Glomerular visceral epithelial cell (primary cell): ENCODE data around the gene PLPP2.
A peak's percentile ranks its signal among the peaks of the same experiment; 100 is the strongest.

Experiments used
- DNase-seq: peaks from one replicate; pipeline ENCODE4 v3.0.0-alpha.2; 2016; ENCODE audit errors: extremely low spot score

The PLPP2 gene

GRCh38 chr19:315811-316210 lies 24.6 kb upstream of the PLPP2 start:
- DNase-seq: no peak

DNA sequence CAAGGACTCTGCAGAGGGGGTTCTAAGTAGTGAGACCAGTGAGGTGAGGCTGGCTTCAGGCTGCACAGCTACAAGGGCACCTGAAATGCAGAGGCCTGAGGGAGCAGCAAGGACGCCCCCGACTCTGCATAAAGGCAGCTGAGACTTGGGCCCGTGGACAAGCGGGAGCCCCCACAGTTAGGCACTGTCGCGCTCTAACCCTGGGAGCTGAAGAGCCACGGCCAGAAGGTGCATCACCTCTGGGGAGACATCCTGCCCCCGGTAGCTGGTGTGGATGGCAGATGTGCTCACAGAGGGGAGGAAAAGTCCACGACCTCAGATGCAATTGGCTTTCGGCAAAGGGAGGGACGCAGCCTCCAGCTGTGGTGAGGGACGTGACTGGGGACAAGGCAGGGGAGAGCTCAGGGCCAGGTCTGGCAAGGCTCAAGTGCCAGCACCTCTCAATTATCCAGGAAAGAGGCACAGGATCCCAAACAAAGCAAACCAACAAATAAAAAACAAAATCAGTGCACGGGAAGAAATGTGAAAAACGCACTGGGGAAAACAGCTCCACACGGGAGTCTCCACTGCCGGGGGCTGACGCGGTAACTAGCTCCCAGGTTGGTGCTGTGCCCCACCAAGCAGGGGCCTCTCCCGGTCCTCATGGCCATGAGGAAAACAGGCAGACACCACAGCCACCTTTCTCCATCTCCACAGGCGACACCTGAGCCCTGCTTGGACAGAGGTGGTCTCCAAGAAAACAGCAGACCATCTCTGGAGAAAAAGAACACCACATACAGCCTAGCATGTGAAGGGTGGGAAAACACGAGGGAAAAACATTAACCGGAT lies 23.0 kb upstream of the PLPP2 start:
- no peak for DNase-seq

DNA sequence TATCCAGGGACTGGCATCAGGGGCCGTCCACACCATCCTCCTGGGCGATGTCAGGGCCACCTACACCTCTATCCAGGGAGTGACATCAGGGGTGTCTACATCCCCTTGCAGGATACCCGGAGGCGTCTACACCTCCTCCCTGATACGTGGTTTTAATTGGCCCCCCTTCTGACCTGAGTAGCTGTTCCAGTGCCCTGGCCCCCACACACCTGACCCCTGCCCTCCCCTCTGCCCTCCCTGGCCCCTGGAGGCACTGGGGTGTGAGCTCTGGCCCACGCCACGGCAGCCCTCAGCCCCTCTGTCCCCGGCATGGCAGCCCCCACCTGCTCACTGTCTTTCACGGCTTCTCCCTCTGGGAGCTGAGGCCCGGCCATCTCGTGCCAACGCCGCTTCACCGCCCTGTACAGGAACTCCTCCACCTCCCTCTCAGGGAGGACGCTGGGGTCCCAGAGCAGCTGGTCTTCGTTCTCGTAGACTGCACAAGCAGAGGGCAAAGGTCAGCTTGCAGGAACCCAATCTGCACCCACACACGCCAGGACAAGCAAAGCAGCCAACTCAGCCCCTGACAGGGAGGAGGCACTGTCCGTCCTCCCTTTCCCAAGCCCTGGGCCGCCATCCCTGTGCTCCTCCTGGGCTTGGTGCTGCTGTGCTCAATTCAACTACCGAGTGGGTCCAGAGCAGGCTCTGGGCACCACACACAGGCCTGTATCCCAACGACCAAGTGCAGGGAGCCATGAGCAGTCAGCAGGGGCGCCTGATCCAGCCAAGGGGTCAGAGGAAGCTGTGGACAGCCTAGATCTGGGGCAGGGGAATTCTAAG lies 22.2 kb upstream of the PLPP2 start:
- no peak for DNase-seq

GRCh38 chr19:311813-312261 lies 20.6 kb upstream of the PLPP2 start:
- DNase-seq: no peak

DNA sequence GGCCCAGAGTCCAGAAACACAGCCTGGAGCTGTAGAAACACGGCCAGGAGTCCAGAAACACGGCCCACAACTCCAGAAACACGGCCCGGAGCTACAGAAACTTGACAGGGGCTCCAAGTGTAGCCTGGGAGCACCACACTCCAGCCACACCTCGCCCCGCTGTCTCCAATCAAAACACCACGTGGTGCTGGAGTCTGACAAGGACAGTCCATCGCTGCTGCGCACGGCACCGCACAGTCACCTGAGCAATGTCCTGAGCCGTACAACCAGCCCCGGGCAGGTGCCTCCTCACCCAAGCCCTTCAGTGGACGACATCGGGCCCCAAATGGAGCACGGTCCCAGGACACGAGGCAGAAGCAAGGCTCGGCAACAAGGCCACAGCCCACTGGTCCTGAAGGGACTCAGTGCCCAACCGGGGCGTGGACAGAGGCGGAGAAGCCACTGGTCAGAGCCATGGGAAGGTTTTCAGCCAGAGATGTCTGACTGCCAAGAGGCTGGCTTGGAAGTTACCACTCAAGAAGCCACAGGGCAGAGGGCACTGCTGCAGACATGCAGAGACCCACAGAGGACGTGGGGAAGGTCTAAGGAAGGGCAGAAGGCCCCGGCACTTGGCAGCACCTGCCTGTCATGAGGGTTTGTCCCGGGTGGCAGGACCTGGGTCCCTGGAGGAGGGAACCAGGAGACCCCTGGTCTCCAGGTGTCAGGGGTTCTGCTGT lies 19.7 kb upstream of the PLPP2 start:
- DNase-seq: no peak

DNA sequence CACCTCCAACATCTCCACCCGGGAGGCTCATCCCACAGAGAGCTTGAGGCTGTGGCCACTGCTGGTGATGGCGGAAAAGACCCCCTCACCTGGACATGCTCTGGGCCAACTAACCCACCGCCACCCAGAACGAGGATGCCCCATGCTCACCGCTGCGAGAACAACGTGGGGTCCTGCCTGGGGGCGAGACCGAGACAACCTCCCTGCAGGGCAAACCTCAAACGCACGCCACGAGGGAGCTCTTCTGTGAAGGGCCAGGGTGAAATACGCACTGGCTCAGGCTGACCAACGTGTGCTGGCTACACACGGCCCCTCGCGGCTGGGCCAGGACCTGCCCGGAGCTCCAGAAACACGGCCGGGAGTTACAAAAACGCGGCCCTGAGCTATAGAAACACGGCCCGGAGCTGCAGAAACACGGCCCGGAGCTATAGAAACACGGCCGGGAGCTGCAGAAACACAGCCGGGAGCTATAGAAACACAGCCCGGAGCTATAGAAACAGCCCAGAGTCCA lies 19.0 kb upstream of the PLPP2 start:
- DNase-seq: no peak

DNA sequence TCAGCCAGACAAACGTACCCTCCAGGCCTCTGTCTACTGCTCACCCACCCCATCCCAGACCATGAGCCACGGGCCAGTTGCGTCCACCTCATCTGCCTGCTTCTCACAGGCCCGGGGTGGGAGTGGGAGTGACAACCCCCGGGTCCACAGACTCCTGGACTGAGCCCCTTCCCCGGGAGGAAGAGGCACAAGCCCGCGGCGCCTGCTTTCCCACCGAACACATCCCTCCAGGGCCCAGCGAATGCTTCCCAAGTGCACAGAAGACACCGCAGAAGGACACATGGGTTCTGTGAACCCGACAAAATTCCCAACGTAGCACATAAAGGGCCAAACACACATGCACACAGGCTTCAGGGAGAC lies 18.0 kb upstream of the PLPP2 start:
- no peak for DNase-seq

DNA sequence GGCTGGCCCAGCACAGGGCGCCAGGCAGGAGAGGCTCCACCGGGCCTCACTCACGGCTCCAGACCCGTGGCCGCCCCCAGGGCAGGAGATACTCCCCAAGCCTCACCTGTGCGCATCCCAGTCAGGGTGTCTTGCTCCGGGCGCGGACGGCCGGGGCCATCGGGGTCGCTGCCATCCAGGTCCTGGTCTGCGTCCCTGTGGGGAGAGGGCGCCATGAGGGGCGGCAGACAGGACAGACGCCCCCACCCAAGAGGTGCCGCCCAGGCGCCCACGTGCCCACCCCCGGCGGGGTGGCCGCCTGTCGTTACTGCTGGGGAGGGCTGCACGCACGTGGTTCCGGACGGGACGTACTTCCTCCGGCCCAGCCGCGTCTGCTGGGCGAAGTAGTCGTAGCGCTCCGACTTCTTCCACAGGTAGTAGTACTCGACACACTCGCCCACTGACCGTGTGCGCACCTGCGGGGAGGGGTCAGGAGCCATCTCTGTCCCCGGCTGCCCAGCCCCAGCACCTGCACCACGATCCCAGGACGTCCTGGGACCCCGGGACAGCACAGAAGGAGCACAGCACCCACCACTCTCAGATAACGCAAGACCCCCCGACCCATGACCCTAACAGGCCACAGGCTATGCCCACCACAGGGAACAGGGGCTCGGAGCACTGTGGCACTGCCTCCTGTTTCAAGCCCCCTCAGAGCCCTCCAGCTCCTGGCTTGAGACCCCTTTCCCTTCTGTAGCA lies 17.4 kb upstream of the PLPP2 start:
- no peak for DNase-seq

GRCh38 chr19:307793-308420 lies 16.7 kb upstream of the PLPP2 start:
- no peak for DNase-seq

- DNase-seq: no peak
Measured at GRCh38 chr19:307111-307531, 15.9 kb upstream of the PLPP2 start.

GRCh38 chr19:306151-306900 lies 15.1 kb upstream of the PLPP2 start:
- DNase-seq: no peak

GRCh38 chr19:305240-306150 lies 14.3 kb upstream of the PLPP2 start:
- DNase-seq: no peak

DNA sequence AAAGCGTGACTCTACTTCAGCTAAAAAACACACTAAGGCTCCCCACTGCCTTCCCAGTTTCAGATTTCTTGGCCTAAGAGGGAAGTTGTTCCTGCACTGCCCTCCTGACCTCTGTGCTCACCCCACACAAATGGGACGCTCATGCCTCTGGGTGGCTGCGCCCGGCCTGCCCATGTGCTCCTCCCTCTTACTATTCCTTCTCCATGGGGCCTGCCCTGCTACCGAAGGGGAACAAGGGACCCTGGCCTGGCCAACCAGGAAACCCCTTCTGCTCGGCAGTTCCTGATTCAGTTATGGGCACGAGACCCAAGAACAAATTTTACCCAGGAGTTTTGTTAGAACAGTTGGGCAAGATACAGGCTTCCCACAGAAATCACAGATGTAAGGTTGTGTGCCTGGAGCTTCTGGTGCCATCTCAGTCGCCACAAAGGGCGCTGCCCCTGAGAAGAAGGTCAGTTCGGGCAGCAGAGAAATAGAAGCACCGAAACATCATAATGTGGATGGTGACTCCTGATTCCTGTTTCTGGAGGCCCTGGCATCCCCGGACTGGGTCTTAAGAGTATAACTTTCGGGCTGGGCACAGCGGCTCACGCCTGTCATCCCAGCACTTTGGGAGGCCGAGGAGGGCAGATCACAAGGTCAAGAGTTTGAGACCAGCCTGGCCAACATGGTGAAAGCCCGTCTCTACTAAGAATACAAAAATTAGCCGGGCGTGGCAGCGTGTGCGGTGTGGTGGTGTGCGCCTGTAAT lies 5.4 kb upstream of the PLPP2 start:
- DNase-seq: no peak

DNA sequence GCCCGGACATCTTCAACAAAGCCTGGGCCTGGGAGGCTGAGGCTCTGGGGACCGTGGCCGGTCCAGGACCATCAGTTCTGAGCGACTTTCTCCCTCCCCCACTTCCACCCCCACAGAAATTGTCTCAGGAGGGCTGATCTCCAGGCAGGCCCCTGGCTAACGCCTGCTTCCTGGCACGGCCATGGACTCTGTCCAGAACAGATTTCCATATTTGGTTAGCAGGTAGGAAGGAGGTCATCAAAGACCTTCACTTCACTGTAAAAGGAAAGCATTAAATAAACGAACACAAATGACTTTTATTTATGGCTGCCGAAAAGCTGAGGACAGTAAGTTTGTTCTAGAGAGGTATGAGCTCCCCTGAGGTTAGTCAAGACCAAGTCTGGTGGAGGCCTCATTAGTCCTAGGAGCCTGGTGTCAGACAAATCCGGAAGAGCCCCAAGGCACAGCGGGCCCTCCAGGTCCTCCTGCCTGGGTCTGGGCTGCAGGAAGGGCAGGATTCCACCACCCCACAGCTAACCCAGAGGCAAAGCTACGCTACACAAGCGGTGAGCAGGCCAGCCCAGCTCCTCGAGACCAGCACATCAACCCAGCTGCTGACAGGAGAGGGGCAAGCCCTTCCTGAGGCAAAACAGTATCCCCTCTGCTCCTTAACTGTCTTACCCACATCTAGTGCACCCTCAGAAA lies 4.6 kb upstream of the PLPP2 start:
- DNase-seq: no peak

GRCh38 chr19:294946-295686 lies 3.9 kb upstream of the PLPP2 start:
- peak; percentile 35 for DNase-seq

- DNase-seq: no peak
Measured at GRCh38 chr19:294341-294945, 3.2 kb upstream of the PLPP2 start.
